Uterus (tissue), 4 donors: ENCODE results near the gene ADA. TPM values are rescaled to one million over a fixed set of nuclear protein-coding genes. Genes with fewer than 3 reads are reported as not detected.

Experiments used
- DNase-seq, 2 donors: peaks; one replicate each; pipeline ENCODE4 v3.0.0-alpha.2; 2019 to 2020
- H3K27ac ChIP-seq, 2 donors: fragments of 200-600 bp; sonication (generic); 1 replicate in 1 of 2; 2 replicates in 1 of 2; pipeline ENCODE4 v1.5.1; 2016 to 2018
- H3K27me3 ChIP-seq, 2 donors: fragments of 200-600 bp; sonication (generic); one replicate each; pipeline ENCODE4 v1.5.1; 2018 to 2019; ENCODE audit warnings: control low read depth in 1 of 2
- H3K36me3 ChIP-seq, 2 donors: fragments of 200-600 bp; sonication (generic); one replicate each; pipeline ENCODE4 v1.5.1; 2019; ENCODE audit warnings: control low read depth in 1 of 2
- H3K4me1 ChIP-seq, 2 donors: fragments of 200-600 bp; sonication (generic); one replicate each; pipeline ENCODE4 v1.5.1; 2018 to 2019; ENCODE audit warnings: control low read depth in 1 of 2
- H3K4me3 ChIP-seq, 2 donors: fragments of 200-600 bp; sonication (generic); 1 replicate in 1 of 2; 2 replicates in 1 of 2; pipeline ENCODE4 v1.5.1; 2018 to 2019; ENCODE audit warnings: mild to moderate bottlenecking in 1 of 2
- H3K9me3 ChIP-seq, 2 donors: fragments of 200-600 bp; sonication (generic); one replicate each; pipeline ENCODE4 v1.5.1; 2019; ENCODE audit warnings: control low read depth in 1 of 2
- POLR2A ChIP-seq, 2 donors: fragments of 450-650 bp; IDR thresholded peaks; one replicate each; pipeline ENCODE4 v1.6.1; 2016; ENCODE audit warnings: antibody characterized with exemption in 2 of 2, mild to moderate bottlenecking in 1 of 2, moderate library complexity in 1 of 2
- intact Hi-C: fragments of 100-400 bp; cut with DNase I; formaldehyde crosslinking; loops from one replicate; pipeline ENCODE4 v1.15.1; 2023; ENCODE audit warnings: low total_unique reads
- total RNA-seq, 4 donors: library from RNA; depleted of rRNA in 3 of 4; stranded (reverse); fragments of >200 nt in 3 of 4; gene quantifications; one replicate each; pipeline versions ENCODE4 v1.1.0 to v1.2.4, GENCODE V29; 2014 to 2023
- TF ChIP-seq, protein P1 (sequence below), 4 experiments: fragments of 200-600 bp in 2 of 4; fragments of 450-650 bp in 2 of 4; sonication (generic) in 2 of 4; IDR thresholded peaks; one replicate each; pipeline ENCODE4 v1.5.1; 2016 to 2019; ENCODE audit warnings: antibody characterized with exemption in 4 of 4, mild to moderate bottlenecking in 2 of 4, moderate library complexity in 1 of 4
- donor health status: DM: yes; HTN: yes; CAD: no.

Gene ADA
- total RNA-seq, 4 donors from 2014 or later: 0.59 to 11.0 (median 4.8) TPM

DNA sequence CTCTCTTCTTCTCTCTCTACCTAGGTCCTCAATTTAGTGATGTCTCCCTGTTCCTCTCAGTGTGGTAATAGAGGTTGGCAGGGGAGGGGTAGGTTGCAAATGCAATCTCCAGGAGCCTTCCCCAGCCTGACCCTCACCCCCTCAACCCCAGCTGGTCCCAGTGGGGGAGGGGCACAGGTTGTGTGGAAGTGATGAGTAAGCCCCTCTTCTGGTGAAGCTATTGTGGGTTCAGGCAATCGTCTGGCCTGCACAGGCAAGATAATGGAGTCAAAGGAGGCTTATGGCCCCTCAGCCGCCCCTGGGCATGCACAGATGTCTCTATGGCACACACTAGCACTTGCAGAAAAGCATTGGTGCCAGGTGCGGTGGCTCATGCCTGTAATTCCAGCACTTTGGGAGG, 10.8 kb upstream of the ADA start:
- H3K9me3 ChIP-seq: no peaks in the 10 kb centered on the region
- DNase-seq: no peak
- H3K4me1 ChIP-seq: no peaks in the 10 kb centered on the region
- H3K27ac ChIP-seq: no peak overlapping the region
- no peaks in the 10 kb centered on the region for H3K27me3 ChIP-seq
- TF ChIP-seq, protein P1, sequence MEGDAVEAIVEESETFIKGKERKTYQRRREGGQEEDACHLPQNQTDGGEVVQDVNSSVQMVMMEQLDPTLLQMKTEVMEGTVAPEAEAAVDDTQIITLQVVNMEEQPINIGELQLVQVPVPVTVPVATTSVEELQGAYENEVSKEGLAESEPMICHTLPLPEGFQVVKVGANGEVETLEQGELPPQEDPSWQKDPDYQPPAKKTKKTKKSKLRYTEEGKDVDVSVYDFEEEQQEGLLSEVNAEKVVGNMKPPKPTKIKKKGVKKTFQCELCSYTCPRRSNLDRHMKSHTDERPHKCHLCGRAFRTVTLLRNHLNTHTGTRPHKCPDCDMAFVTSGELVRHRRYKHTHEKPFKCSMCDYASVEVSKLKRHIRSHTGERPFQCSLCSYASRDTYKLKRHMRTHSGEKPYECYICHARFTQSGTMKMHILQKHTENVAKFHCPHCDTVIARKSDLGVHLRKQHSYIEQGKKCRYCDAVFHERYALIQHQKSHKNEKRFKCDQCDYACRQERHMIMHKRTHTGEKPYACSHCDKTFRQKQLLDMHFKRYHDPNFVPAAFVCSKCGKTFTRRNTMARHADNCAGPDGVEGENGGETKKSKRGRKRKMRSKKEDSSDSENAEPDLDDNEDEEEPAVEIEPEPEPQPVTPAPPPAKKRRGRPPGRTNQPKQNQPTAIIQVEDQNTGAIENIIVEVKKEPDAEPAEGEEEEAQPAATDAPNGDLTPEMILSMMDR (IDR thresholded peaks at IDR 0.05): no peak
- TF ChIP-seq POLR2A (IDR thresholded peaks at IDR 0.05): no peak
- no peak overlapping the region for H3K4me3 ChIP-seq
- H3K36me3 ChIP-seq: no peaks in the 10 kb centered on the region
- intact Hi-C loops: no loop called here

DNA sequence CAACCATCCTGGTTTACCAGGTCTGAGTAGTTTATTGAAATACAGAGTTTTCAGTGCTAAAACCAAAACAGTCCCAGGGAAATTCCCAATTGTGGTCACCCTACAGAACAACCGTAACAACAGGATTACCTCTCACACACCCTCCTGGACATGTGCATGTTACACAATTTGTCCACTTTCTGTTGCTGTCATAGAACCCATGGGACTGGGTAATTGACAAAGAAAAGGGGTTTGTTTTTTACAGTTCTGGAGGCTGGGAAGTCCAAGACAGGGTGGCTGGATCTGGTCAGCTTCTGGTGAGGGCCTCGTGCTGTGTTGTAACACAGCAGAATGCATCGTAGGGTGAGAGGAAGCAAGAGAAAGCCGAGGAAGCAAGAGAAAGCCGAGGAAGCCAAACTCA, 9.1 kb upstream of the ADA start:
- H3K27me3 ChIP-seq: no peaks in the 10 kb centered on the region
- no peaks in the 10 kb centered on the region for H3K4me1 ChIP-seq
- intact Hi-C loops: no loop called here
- no peak for TF ChIP-seq POLR2A (IDR thresholded peaks at IDR 0.05)
- TF ChIP-seq, protein P1 (IDR thresholded peaks at IDR 0.05): no peak
- H3K36me3 ChIP-seq: no peaks in the 10 kb centered on the region
- H3K4me3 ChIP-seq: no peak overlapping the region
- DNase-seq: no peak
- H3K9me3 ChIP-seq: no peaks in the 10 kb centered on the region
- H3K27ac ChIP-seq: no peak overlapping the region

DNA sequence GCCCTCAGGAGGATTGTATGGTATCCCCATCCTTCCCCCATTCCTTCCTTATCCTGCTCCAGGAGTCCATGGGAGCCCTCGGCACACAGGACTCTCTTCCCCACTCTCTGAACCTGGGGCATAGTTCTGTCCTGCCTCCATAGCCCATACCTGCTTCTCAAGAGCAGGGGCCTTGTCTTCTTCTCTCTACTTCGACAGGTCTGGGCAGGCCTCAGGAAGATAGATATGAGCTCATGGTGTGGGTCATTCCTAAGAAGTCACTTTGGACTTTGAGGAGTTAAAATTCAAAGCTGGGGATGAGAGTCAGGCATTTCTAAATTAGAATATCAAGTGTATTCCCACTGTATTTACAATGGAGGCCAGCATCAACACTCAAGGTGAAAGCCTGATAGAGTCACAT, 8.4 kb upstream of the ADA start:
- H3K4me3 ChIP-seq: no peak overlapping the region
- intact Hi-C loops: no loop called here
- TF ChIP-seq, protein P1 (IDR thresholded peaks at IDR 0.05): no peak
- no peak for TF ChIP-seq POLR2A (IDR thresholded peaks at IDR 0.05)

DNA sequence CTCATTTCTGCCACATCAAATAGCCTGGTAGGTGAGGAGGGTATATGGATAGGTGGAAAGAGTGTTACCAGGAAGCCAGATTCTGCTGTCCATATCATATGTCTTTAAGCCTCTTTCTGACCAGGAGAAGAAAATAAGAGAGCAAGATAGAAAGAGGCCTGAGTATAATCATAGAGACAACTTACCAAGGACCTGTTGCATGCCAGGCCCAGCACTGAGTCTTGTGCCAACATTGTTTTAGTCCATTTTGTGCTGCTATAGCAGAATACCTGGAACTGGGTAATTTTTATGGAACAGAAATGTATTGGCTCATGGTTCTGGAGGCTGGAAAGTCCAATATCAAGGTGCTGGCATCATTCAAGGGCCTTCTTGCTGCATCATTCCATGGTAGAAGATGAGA, 7.3 kb upstream of the ADA start:
- no peaks in the 10 kb centered on the region for H3K36me3 ChIP-seq
- no peak overlapping the region for H3K4me3 ChIP-seq
- no peaks in the 10 kb centered on the region for H3K27me3 ChIP-seq
- H3K9me3 ChIP-seq: no peaks in the 10 kb centered on the region
- H3K4me1 ChIP-seq: no peaks in the 10 kb centered on the region
- TF ChIP-seq, protein P1 (IDR thresholded peaks at IDR 0.05): no peak
- TF ChIP-seq POLR2A (IDR thresholded peaks at IDR 0.05): no peak
- no peak for DNase-seq
- intact Hi-C loops: no loop called here
- no peak overlapping the region for H3K27ac ChIP-seq

More for the DNA sequence above, 8.4 kb upstream of the ADA start:
- Histone ChIP-seq H3K4me1 (no peaks in the 10 kb centered on the region), H3K27ac (no peak overlapping the region), H3K27me3 (no peaks in the 10 kb centered on the region), H3K36me3 (no peaks in the 10 kb centered on the region), H3K9me3 (no peaks in the 10 kb centered on the region)
- DNase-seq: no peak

DNA sequence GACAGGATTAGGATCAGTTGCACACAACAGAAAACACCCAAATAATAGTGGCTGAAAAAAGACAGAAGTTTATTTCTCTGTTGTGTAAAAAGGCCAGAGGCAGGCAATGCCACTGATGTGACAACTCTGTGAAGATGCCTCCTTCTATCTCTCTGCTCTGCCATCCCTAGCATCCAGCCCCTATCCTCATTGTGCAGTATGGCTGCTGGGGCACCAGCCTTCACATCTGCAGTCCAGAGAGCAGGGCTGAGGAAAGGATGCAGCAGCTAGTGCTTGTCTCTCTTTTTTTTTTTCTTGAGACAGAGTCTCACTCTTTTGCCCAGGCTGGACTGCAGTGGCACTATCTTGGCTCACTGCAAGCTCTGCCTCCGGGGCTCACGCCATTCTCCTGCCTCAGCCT, 6.4 kb upstream of the ADA start:
- no peak for DNase-seq
- intact Hi-C loops: no loop called here
- H3K27ac ChIP-seq: no peak overlapping the region

More for the DNA sequence above, 6.4 kb upstream of the ADA start:
- no peaks in the 10 kb centered on the region for H3K4me1 ChIP-seq
- H3K36me3 ChIP-seq: no peaks in the 10 kb centered on the region
- TF ChIP-seq, protein P1 (IDR thresholded peaks at IDR 0.05): no peak
- no peak for TF ChIP-seq POLR2A (IDR thresholded peaks at IDR 0.05)
- no peak overlapping the region for H3K4me3 ChIP-seq
- no peaks in the 10 kb centered on the region for H3K27me3 ChIP-seq
- no peaks in the 10 kb centered on the region for H3K9me3 ChIP-seq
